Activated naive CD8-positive, alpha-beta T cell treated with anti-CD3 and anti-CD28 coated beads, Interleukin-2, amount 50 U/mL, for 24 hours (primary cell): ENCODE data around the gene ABCB1.

Source experiments
- ATAC-seq: fragments of 150-1000 bp; cut with Tn5 transposase; one replicate; pipeline ENCODE4 v1.10.0; 2021
- DNase-seq: peaks from one replicate; pipeline ENCODE4 v3.0.0; 2021
- H3K27ac Mint-ChIP-seq: one replicate; pipeline ENCODE4 v1.8.0; 2021; ENCODE audit warnings: mild to moderate bottlenecking, mixed read lengths
- H3K27me3 Mint-ChIP-seq: one replicate; pipeline ENCODE4 v1.8.0; 2021; ENCODE audit warnings: mixed read lengths
- H3K36me3 Mint-ChIP-seq: one replicate; pipeline ENCODE4 v1.8.0; 2021; ENCODE audit warnings: low read depth, mixed read lengths
- H3K4me1 Mint-ChIP-seq: one replicate; pipeline ENCODE4 v1.8.0; 2021; ENCODE audit warnings: mixed read lengths
- H3K4me3 Mint-ChIP-seq: one replicate; pipeline ENCODE4 v1.8.0; 2021; ENCODE audit warnings: mild to moderate bottlenecking, moderate library complexity, mixed read lengths
- H3K9me3 Mint-ChIP-seq: one replicate; pipeline ENCODE4 v1.8.0; 2021; ENCODE audit warnings: mixed read lengths

The ABCB1 gene

GRCh38 chr7:87458148-87458547, 142.5 kb downstream of the ABCB1 start:
- H3K36me3 Mint-ChIP-seq, result no peaks in the 10 kb centered on the region
- no peaks in the 10 kb centered on the region for H3K4me1 Mint-ChIP-seq
- H3K9me3 Mint-ChIP-seq, result no peaks in the 10 kb centered on the region
- H3K27ac Mint-ChIP-seq, result no peak overlapping the region
- H3K4me3 Mint-ChIP-seq, result no peak overlapping the region
- ATAC-seq (no peak), DNase-seq (no peak)
- peaks cover 4% of the 10 kb centered on the region for H3K27me3 Mint-ChIP-seq

- no peak overlapping the region for H3K4me3 Mint-ChIP-seq
- H3K27me3 Mint-ChIP-seq, result peaks cover 5% of the 10 kb centered on the region
- no peak overlapping the region for H3K27ac Mint-ChIP-seq
- no peaks in the 10 kb centered on the region for H3K9me3 Mint-ChIP-seq
- DNase-seq, result no peak
- H3K36me3 Mint-ChIP-seq, result no peaks in the 10 kb centered on the region
- no peak for ATAC-seq
- H3K4me1 Mint-ChIP-seq, result no peaks in the 10 kb centered on the region
Observed at GRCh38 chr7:87456247-87456646, 144.4 kb downstream of the ABCB1 start.
